NCI-H146 treated with DMSO at 0.1 percent for 48 hours (cell line): ENCODE measurements around the gene GYPC.

Experiments used
- DNase-seq: peaks from one replicate; lab custom pipeline; 2025; ENCODE audit not compliant: unreplicated experiment; lab: John Stamatoyannopoulos, UW

GYPC gene

GRCh38 chr2:126729896-126730295 is 73.9 kb downstream of the GYPC start:
- no peak for DNase-seq

- DNase-seq = no peak
Measured at GRCh38 chr2:126730655-126731054, 74.7 kb downstream of the GYPC start.

- no peak for DNase-seq
Measured at GRCh38 chr2:126731353-126731752, 75.4 kb downstream of the GYPC start.

- DNase-seq = no peak
Measured at GRCh38 chr2:126732682-126733245, 76.8 kb downstream of the GYPC start.

- no peak for DNase-seq
Measured at GRCh38 chr2:126733795-126734194, 77.8 kb downstream of the GYPC start.

- no peak for DNase-seq
Measured at GRCh38 chr2:126736133-126736874, 80.3 kb downstream of the GYPC start.

- DNase-seq = no peak
Measured at GRCh38 chr2:126739141-126739540, 83.2 kb downstream of the GYPC start.

GRCh38 chr2:126744640-126745039 is 88.7 kb downstream of the GYPC start:
- no peak for DNase-seq
